ENCODE data around the gene NR1D2.

The NR1D2 gene

GRCh38 chr3:23960649-23961048, 15.6 kb downstream of the NR1D2 start:
- Histone ChIP-seq H3K9me3 (ENCODE audit: control insufficient read depth, low read length) (no peaks in the 10 kb centered on the region), H3K36me3 (ENCODE audit: control insufficient read depth, insufficient read depth, low read length) (peaks cover 8% of the 10 kb centered on the region), H3K27ac (ENCODE audit: insufficient read depth, low read depth, low read length, poor library complexity, severe bottlenecking) (no peak overlapping the region)

DNA sequence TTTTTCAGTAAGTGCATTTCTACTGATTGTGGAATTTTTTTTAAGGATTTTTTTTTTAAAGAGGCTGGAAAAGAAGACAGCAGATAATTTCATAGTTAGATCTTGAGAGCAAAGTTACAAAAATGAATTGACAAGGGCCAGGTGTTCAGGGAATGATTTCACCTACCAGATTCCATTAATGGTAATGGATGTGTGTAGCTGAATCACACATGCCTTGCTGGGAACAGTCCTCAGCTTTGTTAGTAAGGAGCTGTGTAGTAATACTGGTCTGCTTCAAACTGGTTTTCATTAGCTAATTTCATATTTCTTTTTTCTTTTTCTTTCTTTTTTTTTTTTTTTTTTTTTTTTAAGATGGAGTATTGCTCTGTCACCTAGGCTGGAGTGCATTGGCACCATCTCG, 16.0 kb downstream of the NR1D2 start:
- 95 to 96% methylated on average over 1 of the region's 1 CpG for whole genome bisulfite sequencing, 2 experiments
- H3K27ac ChIP-seq (ENCODE audit: insufficient read depth, low read depth, low read length, poor library complexity, severe bottlenecking), result no peak overlapping the region

More at GRCh38 chr3:23960649-23961048, 15.6 kb downstream of the NR1D2 start:
- Histone ChIP-seq H3K4me1 (ENCODE audit: control insufficient read depth, insufficient read depth, low read length) (no peaks in the 10 kb centered on the region), H3K4me3 (ENCODE audit: insufficient read depth, low read depth, low read length) (no peak overlapping the region), H3K27me3 (ENCODE audit: control insufficient read depth, insufficient read depth, low read length, poor library complexity, severe bottlenecking) (no peaks in the 10 kb centered on the region)
- WGBS, 2 experiments, result 79 to 92% methylated on average over 1 of the region's 1 CpG

DNA sequence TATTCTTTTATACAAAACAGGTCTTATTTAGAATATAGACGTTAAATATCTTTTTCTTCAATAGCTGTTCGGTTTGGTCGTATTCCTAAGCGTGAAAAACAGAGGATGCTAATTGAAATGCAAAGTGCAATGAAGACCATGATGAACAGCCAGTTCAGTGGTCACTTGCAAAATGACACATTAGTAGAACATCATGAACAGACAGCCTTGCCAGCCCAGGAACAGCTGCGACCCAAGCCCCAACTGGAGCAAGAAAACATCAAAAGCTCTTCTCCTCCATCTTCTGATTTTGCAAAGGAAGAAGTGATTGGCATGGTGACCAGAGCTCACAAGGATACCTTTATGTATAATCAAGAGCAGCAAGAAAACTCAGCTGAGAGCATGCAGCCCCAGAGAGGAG, 16.8 kb downstream of the NR1D2 start:
- H3K9me3 ChIP-seq (ENCODE audit: control insufficient read depth, low read length), result no peaks in the 10 kb centered on the region
- H3K27ac ChIP-seq (ENCODE audit: insufficient read depth, low read depth, low read length, poor library complexity, severe bottlenecking), result no peak overlapping the region
- no peaks in the 10 kb centered on the region for H3K27me3 ChIP-seq (ENCODE audit: control insufficient read depth, insufficient read depth, low read length, poor library complexity, severe bottlenecking)
- 92 to 99% methylated on average over 5 of the region's 5 CpGs for WGBS, 2 experiments
- H3K4me1 ChIP-seq (ENCODE audit: control insufficient read depth, insufficient read depth, low read length), result no peaks in the 10 kb centered on the region
- no peak overlapping the region for H3K4me3 ChIP-seq (ENCODE audit: insufficient read depth, low read depth, low read length)
- H3K36me3 ChIP-seq (ENCODE audit: control insufficient read depth, insufficient read depth, low read length), result peaks cover 8% of the 10 kb centered on the region

More for the DNA sequence above, 16.0 kb downstream of the NR1D2 start:
- H3K36me3 ChIP-seq (ENCODE audit: control insufficient read depth, insufficient read depth, low read length), result peaks cover 8% of the 10 kb centered on the region
- H3K9me3 ChIP-seq (ENCODE audit: control insufficient read depth, low read length), result no peaks in the 10 kb centered on the region
- no peaks in the 10 kb centered on the region for H3K27me3 ChIP-seq (ENCODE audit: control insufficient read depth, insufficient read depth, low read length, poor library complexity, severe bottlenecking)
- no peak overlapping the region for H3K4me3 ChIP-seq (ENCODE audit: insufficient read depth, low read depth, low read length)
- H3K4me1 ChIP-seq (ENCODE audit: control insufficient read depth, insufficient read depth, low read length), result no peaks in the 10 kb centered on the region

DNA sequence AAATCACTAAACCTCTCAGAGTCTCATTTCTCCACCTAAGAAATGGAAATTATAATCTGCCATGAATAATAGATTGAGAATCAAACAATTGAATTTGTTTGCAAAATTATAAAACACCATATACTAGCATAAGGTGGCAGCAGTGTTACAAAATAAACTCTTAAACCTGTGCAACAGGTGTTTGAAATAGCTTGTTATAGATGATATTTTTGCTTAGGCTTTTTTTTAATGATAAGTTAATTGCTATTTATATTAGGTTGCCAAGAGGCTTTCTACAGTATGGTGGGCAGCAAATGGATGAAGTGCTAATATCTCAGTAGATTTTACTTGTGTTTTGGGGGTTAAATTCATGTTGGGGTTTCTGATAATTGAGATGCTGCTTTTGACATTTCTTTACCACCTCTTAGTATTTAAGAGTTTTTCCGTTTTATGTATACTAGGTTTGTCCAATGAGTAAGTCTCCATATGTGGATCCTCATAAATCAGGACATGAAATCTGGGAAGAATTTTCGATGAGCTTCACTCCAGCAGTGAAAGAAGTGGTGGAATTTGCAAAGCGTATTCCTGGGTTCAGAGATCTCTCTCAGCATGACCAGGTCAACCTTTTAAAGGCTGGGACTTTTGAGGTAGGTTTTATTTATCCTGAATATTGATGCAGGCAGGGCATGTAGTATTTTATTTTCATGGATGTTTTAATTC, 19.6 kb downstream of the NR1D2 start:
- peaks cover 8% of the 10 kb centered on the region for H3K36me3 ChIP-seq (ENCODE audit: control insufficient read depth, insufficient read depth, low read length)

GRCh38 chr3:23966328-23966727, 21.2 kb downstream of the NR1D2 start:
- Histone ChIP-seq H3K4me1 (ENCODE audit: control insufficient read depth, insufficient read depth, low read length) (no peaks in the 10 kb centered on the region), H3K9me3 (ENCODE audit: control insufficient read depth, low read length) (no peaks in the 10 kb centered on the region), H3K4me3 (ENCODE audit: insufficient read depth, low read depth, low read length) (no peak overlapping the region), H3K27me3 (ENCODE audit: control insufficient read depth, insufficient read depth, low read length, poor library complexity, severe bottlenecking) (no peaks in the 10 kb centered on the region), H3K27ac (ENCODE audit: insufficient read depth, low read depth, low read length, poor library complexity, severe bottlenecking) (no peak overlapping the region), H3K36me3 (ENCODE audit: control insufficient read depth, insufficient read depth, low read length) (peaks cover 8% of the 10 kb centered on the region)
- 97 to 100% methylated on average over 1 of the region's 1 CpG for WGBS, 2 experiments

More for the DNA sequence above, 19.6 kb downstream of the NR1D2 start:
- WGBS, 2 experiments, result 86 to 98% methylated on average over 3 of the region's 3 CpGs
- Histone ChIP-seq H3K27me3 (ENCODE audit: control insufficient read depth, insufficient read depth, low read length, poor library complexity, severe bottlenecking) (no peaks in the 10 kb centered on the region), H3K4me3 (ENCODE audit: insufficient read depth, low read depth, low read length) (no peak overlapping the region), H3K27ac (ENCODE audit: insufficient read depth, low read depth, low read length, poor library complexity, severe bottlenecking) (no peak overlapping the region), H3K4me1 (ENCODE audit: control insufficient read depth, insufficient read depth, low read length) (no peaks in the 10 kb centered on the region), H3K9me3 (ENCODE audit: control insufficient read depth, low read length) (no peaks in the 10 kb centered on the region)

DNA sequence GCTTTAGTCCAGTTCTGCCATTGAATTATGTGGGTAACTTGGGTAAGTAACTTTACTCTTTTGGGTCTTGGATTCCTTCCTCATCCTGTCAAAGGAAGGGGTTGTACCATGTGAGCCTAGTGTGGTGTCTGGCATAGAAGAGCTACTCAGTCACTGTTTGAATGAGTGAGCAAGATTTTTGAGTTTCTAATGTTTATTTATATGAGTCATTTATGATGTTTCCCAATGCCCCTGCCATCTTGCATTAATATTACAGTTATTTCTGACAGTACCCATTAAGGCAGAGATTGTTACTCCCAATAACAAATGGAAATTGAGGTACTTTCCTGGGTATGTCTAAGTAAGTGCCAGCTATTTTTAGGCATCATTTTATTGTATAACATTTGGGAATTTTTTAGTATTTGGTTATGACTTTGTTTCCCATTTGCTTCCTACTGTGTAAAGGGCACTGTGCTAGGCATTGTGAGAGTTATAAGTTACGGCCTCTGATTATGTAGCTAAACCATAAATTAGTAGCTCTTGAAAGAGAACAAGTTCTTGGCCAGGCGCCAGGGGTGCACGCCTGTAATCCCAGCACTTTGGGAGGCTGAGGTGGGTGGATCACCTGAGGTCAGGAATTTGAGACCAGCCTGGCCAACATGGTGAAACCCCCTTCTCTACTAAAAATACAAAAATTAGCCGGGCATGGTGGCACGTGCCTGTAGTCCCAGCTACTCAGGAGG, 23.5 kb downstream of the NR1D2 start:
- Histone ChIP-seq H3K36me3 (ENCODE audit: control insufficient read depth, insufficient read depth, low read length) (no peaks in the 10 kb centered on the region), H3K4me1 (ENCODE audit: control insufficient read depth, insufficient read depth, low read length) (no peaks in the 10 kb centered on the region), H3K9me3 (ENCODE audit: control insufficient read depth, low read length) (no peaks in the 10 kb centered on the region), H3K27me3 (ENCODE audit: control insufficient read depth, insufficient read depth, low read length, poor library complexity, severe bottlenecking) (no peaks in the 10 kb centered on the region), H3K4me3 (ENCODE audit: insufficient read depth, low read depth, low read length) (no peak overlapping the region), H3K27ac (ENCODE audit: insufficient read depth, low read depth, low read length, poor library complexity, severe bottlenecking) (no peak overlapping the region)
- 93 to 94% methylated on average over 5 of the region's 5 CpGs for WGBS, 2 experiments

- Histone ChIP-seq H3K36me3 (ENCODE audit: control insufficient read depth, insufficient read depth, low read length) (no peaks in the 10 kb centered on the region), H3K9me3 (ENCODE audit: control insufficient read depth, low read length) (no peaks in the 10 kb centered on the region), H3K27me3 (ENCODE audit: control insufficient read depth, insufficient read depth, low read length, poor library complexity, severe bottlenecking) (no peaks in the 10 kb centered on the region), H3K4me1 (ENCODE audit: control insufficient read depth, insufficient read depth, low read length) (no peaks in the 10 kb centered on the region), H3K27ac (ENCODE audit: insufficient read depth, low read depth, low read length, poor library complexity, severe bottlenecking) (no peak overlapping the region), H3K4me3 (ENCODE audit: insufficient read depth, low read depth, low read length) (no peak overlapping the region)
- WGBS, 2 experiments, result 90 to 92% methylated on average over 2 to 3 of the region's 4 CpGs
Observed at GRCh38 chr3:23969393-23969792, 24.3 kb downstream of the NR1D2 start.

GRCh38 chr3:23971684-23972083, 26.6 kb downstream of the NR1D2 start:
- no peak overlapping the region for H3K4me3 ChIP-seq (ENCODE audit: insufficient read depth, low read depth, low read length)
- H3K27me3 ChIP-seq (ENCODE audit: control insufficient read depth, insufficient read depth, low read length, poor library complexity, severe bottlenecking), result no peaks in the 10 kb centered on the region
- H3K9me3 ChIP-seq (ENCODE audit: control insufficient read depth, low read length), result no peaks in the 10 kb centered on the region
- H3K4me1 ChIP-seq (ENCODE audit: control insufficient read depth, insufficient read depth, low read length), result no peaks in the 10 kb centered on the region
- no CpG with 5 or more reads among the region's 1 CpG for WGBS, 2 experiments
- H3K36me3 ChIP-seq (ENCODE audit: control insufficient read depth, insufficient read depth, low read length), result peaks cover 5% of the 10 kb centered on the region
- H3K27ac ChIP-seq (ENCODE audit: insufficient read depth, low read depth, low read length, poor library complexity, severe bottlenecking), result no peak overlapping the region

- 72 to 75% methylated on average over 4 of the region's 4 CpGs for WGBS, 2 experiments
- Histone ChIP-seq H3K27ac (ENCODE audit: insufficient read depth, low read depth, low read length, poor library complexity, severe bottlenecking) (no peak overlapping the region), H3K36me3 (ENCODE audit: control insufficient read depth, insufficient read depth, low read length) (peaks cover 14% of the 10 kb centered on the region), H3K27me3 (ENCODE audit: control insufficient read depth, insufficient read depth, low read length, poor library complexity, severe bottlenecking) (no peaks in the 10 kb centered on the region), H3K9me3 (ENCODE audit: control insufficient read depth, low read length) (no peaks in the 10 kb centered on the region), H3K4me1 (ENCODE audit: control insufficient read depth, insufficient read depth, low read length) (no peaks in the 10 kb centered on the region), H3K4me3 (ENCODE audit: insufficient read depth, low read depth, low read length) (no peak overlapping the region)
Observed at GRCh38 chr3:23976555-23976954, 31.5 kb downstream of the NR1D2 start.

DNA sequence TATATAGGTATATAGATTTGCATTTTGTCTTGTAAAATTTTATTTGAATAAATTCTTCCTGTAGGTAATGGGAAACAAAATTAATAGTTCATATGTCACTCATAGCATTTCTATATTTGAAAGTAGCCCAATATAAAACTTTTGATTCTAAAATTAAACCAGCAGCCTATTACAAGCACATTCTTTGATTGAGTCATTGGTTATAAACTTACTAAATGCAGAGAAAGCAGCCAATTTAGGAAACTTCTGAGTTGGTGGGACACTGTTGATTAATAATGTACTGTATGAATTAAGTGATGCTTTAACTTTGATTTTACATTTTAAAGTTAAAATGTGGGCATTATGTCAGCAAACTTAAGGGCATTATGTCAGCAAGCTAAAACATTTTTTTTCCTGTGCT, 34.5 kb downstream of the NR1D2 start:
- no peak overlapping the region for H3K4me3 ChIP-seq (ENCODE audit: insufficient read depth, low read depth, low read length)

More for the DNA sequence above, 34.5 kb downstream of the NR1D2 start:
- no peaks in the 10 kb centered on the region for H3K9me3 ChIP-seq (ENCODE audit: control insufficient read depth, low read length)
- no peaks in the 10 kb centered on the region for H3K4me1 ChIP-seq (ENCODE audit: control insufficient read depth, insufficient read depth, low read length)
- peaks cover 14% of the 10 kb centered on the region for H3K36me3 ChIP-seq (ENCODE audit: control insufficient read depth, insufficient read depth, low read length)
- H3K27ac ChIP-seq (ENCODE audit: insufficient read depth, low read depth, low read length, poor library complexity, severe bottlenecking), result no peak overlapping the region
- no peaks in the 10 kb centered on the region for H3K27me3 ChIP-seq (ENCODE audit: control insufficient read depth, insufficient read depth, low read length, poor library complexity, severe bottlenecking)

Data from ectodermal cell (in vitro differentiated cells).